ENCODE data around the gene VPREB1. TPM values are rescaled to one million over a fixed set of nuclear protein-coding genes. Genes with fewer than 3 reads are reported as not detected.
"Not testable (repeated sequence)": the region's sequence is repeated elsewhere in the genome, so short reads cannot be mapped to it uniquely, and the experiment has no call there.

VPREB1 gene
- total RNA-seq, 2 donors from 2014 or later, result not detected

GRCh38 chr22:22245256-22245909 lies 797 bp downstream of the VPREB1 start:
- no peak for DNase-seq (ENCODE audit: low spot score)
- Histone ChIP-seq H3K27me3 (replicated peaks; ENCODE audit: insufficient read depth) (no peaks in the 10 kb centered on the region), H3K27ac (no peak overlapping the region), H3K36me3 (no peaks in the 10 kb centered on the region), H3K4me3 (no peak overlapping the region), H3K9me3 (no peaks in the 10 kb centered on the region), H3K4me1 (replicated peaks) (no peaks in the 10 kb centered on the region)
- 80% methylated on average over 18 of the region's 18 CpGs for WGBS
- TF ChIP-seq, protein P1, sequence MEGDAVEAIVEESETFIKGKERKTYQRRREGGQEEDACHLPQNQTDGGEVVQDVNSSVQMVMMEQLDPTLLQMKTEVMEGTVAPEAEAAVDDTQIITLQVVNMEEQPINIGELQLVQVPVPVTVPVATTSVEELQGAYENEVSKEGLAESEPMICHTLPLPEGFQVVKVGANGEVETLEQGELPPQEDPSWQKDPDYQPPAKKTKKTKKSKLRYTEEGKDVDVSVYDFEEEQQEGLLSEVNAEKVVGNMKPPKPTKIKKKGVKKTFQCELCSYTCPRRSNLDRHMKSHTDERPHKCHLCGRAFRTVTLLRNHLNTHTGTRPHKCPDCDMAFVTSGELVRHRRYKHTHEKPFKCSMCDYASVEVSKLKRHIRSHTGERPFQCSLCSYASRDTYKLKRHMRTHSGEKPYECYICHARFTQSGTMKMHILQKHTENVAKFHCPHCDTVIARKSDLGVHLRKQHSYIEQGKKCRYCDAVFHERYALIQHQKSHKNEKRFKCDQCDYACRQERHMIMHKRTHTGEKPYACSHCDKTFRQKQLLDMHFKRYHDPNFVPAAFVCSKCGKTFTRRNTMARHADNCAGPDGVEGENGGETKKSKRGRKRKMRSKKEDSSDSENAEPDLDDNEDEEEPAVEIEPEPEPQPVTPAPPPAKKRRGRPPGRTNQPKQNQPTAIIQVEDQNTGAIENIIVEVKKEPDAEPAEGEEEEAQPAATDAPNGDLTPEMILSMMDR (IDR thresholded peaks at IDR 0.05), result no peak
- TF ChIP-seq POLR2AphosphoS5 (IDR thresholded peaks at IDR 0.05) (no peak), POLR2A (IDR thresholded peaks at IDR 0.05) (no peak)
- intact Hi-C loops (cut with DNase I), result no loop called here

DNA sequence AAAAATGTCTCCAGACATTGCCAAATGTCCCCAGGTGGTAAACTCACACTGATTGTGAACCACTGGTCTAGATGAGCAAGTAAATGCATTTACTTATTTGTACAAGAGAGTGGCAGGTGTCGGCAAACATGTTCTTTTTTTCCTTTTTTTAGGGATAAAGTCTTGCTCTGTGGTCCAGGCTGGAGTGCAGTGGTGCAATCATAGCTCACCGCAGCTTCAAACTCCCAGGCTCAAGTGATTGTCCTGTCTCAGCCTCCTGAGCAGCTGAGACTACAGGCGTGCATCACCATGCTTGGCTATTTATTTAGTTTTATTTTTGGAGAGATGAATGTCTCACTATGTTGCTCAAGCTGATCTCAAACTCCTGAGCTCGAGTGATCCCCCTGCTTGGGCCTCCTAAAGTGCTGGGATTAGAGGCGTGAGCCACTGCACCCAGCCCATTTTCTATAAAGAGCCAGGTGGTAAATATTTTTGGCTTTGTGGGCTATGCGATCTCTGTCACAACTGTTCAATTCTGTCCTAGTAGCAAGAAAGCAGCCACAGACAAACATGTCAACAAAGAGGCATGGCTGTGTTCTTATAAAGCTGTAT lies 1.4 kb downstream of the VPREB1 start:
- 62% methylated on average over 6 of the region's 6 CpGs for WGBS
- DNase-seq (ENCODE audit: low spot score), result no peak
- Histone ChIP-seq H3K27me3 (replicated peaks; ENCODE audit: insufficient read depth) (no peaks in the 10 kb centered on the region), H3K27ac (no peak overlapping the region), H3K36me3 (no peaks in the 10 kb centered on the region), H3K4me3 (no peak overlapping the region), H3K9me3 (no peaks in the 10 kb centered on the region), H3K4me1 (replicated peaks) (no peaks in the 10 kb centered on the region)
- TF ChIP-seq, protein P1 (IDR thresholded peaks at IDR 0.05), result no peak
- TF ChIP-seq POLR2AphosphoS5 (IDR thresholded peaks at IDR 0.05) (no peak), POLR2A (IDR thresholded peaks at IDR 0.05) (no peak)
- intact Hi-C loops (cut with DNase I), result no loop called here

DNA sequence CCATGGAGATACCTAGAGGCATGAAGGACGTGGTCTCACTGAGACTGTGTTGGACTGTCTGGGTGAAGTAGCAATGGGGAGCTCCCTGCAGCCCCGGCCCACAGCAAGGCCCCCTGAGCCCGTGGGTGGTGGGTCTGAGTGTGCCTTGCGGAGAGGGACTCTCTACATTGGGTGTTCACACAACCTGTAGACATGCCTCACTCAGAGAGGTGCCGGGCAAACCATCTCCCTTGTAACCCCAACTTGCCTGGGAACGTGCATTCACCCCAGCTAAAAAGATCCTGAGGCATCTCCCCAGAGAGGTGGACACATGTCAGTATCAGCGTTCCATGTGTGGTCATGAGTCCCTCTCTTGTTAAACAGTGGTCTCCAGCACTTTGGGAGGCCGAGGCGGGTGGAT lies 2.1 kb downstream of the VPREB1 start:
- Histone ChIP-seq H3K4me1 (replicated peaks) (no peaks in the 10 kb centered on the region), H3K9me3 (no peaks in the 10 kb centered on the region), H3K27ac (no peak overlapping the region), H3K4me3 (no peak overlapping the region), H3K27me3 (replicated peaks; ENCODE audit: insufficient read depth) (no peaks in the 10 kb centered on the region), H3K36me3 (no peaks in the 10 kb centered on the region)
- no peak for TF ChIP-seq POLR2A (IDR thresholded peaks at IDR 0.05)
- TF ChIP-seq, protein P1 (IDR thresholded peaks at IDR 0.05), result no peak
- no peak for TF ChIP-seq POLR2AphosphoS5 (IDR thresholded peaks at IDR 0.05)
- DNase-seq (ENCODE audit: low spot score), result no peak
- intact Hi-C loops (cut with DNase I), result no loop called here
- WGBS, result 76% methylated on average over 9 of the region's 9 CpGs

DNA sequence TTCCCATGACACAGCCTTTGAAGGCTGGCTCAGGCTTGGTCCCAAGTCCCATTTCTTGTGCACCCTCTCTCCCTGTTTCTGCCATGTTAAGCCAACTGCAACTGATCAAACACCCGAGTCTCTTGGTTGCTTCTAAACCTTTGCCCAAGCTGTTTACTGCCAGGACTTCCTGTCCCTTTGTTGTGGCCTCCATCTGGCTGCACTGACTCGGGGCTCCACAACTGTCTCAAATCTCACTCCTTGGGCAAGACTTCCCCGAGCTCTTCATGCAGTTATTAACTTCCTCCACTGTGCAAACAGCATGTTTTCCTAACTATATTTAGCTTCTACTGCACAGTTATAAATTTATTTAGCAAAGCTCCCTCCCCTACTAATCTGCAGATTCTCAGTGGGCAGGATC lies 4.3 kb downstream of the VPREB1 start:
- intact Hi-C loops (cut with DNase I), result no loop called here
- WGBS, result 11% methylated on average over 3 of the region's 3 CpGs
- Histone ChIP-seq H3K4me1 (replicated peaks) (no peaks in the 10 kb centered on the region), H3K27me3 (replicated peaks; ENCODE audit: insufficient read depth) (no peaks in the 10 kb centered on the region), H3K27ac (no peak overlapping the region), H3K9me3 (no peaks in the 10 kb centered on the region), H3K4me3 (no peak overlapping the region), H3K36me3 (no peaks in the 10 kb centered on the region)
- TF ChIP-seq, protein P1 (IDR thresholded peaks at IDR 0.05), result no peak
- TF ChIP-seq POLR2AphosphoS5 (IDR thresholded peaks at IDR 0.05) (no peak), POLR2A (IDR thresholded peaks at IDR 0.05) (no peak)
- DNase-seq (ENCODE audit: low spot score), result no peak

DNA sequence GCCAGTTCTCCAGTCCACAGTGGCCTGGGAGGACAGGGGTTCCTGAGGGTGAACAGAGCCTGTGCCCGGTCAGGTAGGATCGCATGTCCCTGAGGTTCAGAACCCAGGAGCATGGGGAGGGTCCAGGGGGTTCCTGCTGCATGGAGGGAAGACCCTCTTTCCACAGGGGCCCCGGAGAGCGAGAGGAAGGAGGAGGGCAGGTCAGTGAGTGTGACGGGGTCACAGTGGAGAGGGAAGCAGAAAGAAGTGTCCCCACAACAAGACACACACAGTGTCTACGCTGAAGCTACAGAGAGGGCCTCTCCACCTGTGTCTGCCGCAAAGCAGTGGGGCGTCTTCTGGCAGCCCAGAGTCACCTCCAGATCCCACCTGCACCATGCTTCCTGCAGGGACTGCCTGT lies 6.1 kb downstream of the VPREB1 start:
- H3K36me3 ChIP-seq; DNase-seq (ENCODE audit: low spot score); H3K4me1 ChIP-seq (replicated peaks); intact Hi-C loops (cut with DNase I); H3K9me3 ChIP-seq; H3K4me3 ChIP-seq; H3K27me3 ChIP-seq (replicated peaks; ENCODE audit: insufficient read depth); H3K27ac ChIP-seq: not testable (repeated sequence)
- WGBS, result 82% methylated on average over 8 of the region's 8 CpGs

- WGBS, result 65% methylated on average over 6 of the region's 13 CpGs
- H3K4me3 ChIP-seq; H3K36me3 ChIP-seq; H3K27me3 ChIP-seq (replicated peaks; ENCODE audit: insufficient read depth); DNase-seq (ENCODE audit: low spot score); intact Hi-C loops (cut with DNase I); H3K4me1 ChIP-seq (replicated peaks); H3K27ac ChIP-seq; H3K9me3 ChIP-seq: not testable (repeated sequence)
Measured at GRCh38 chr22:22256133-22256532, 11.5 kb downstream of the VPREB1 start.

DNA sequence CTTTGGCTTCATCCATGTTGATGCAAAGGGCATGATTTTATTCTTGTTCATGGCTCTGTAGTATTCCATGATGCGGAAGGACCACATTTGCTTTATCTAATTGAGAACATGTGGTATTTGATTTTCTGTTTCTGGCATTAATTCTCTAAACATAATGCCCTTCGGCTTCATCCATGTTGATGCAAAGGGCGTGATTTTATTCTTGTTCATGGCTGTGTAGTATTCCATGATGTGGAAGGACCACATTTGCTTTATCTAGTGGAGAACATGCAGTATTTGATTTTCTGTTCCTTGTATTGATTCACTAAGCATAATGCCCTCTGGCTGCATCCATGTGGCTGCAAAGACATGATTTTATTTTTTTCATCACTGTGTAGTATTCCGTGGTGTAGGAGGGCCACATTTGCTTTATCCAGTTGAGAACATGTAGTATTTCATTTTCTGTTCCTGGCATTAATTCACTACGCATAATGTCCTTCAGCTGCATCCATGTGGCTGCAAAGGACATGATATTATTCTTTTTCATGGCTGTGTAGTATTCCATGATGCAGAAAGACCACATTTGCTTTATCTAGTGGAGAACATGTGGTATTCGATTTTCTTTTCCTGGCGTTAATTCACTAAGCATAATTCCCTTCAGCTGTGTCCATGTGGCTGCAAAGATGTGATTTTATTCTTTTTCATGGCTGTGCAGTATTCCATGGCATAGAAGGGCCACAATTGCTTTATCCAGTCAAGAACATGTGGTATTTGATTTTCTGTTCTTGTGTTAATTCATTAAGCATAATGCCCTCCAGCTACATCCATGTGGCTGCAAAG lies 14.2 kb downstream of the VPREB1 start:
- DNase-seq (ENCODE audit: low spot score); H3K4me1 ChIP-seq (replicated peaks); intact Hi-C loops (cut with DNase I); H3K27ac ChIP-seq; H3K4me3 ChIP-seq; H3K36me3 ChIP-seq; H3K9me3 ChIP-seq; H3K27me3 ChIP-seq (replicated peaks; ENCODE audit: insufficient read depth): not testable (repeated sequence)
- WGBS, result 92% methylated on average over 7 of the region's 7 CpGs

- H3K4me3 ChIP-seq; DNase-seq (ENCODE audit: low spot score); H3K4me1 ChIP-seq (replicated peaks); intact Hi-C loops (cut with DNase I); H3K27me3 ChIP-seq (replicated peaks; ENCODE audit: insufficient read depth); H3K9me3 ChIP-seq; H3K27ac ChIP-seq; H3K36me3 ChIP-seq: not testable (repeated sequence)
- WGBS, result 95% methylated on average over 2 of the region's 2 CpGs
Measured at GRCh38 chr22:22260169-22260568, 15.6 kb downstream of the VPREB1 start.

Data from prostate gland (tissue), 2 donors.